HG03196 (cell line): ENCODE results near the gene TRANK1.

ENCODE experiments used
- ATAC-seq: cut with Tn5 transposase; IDR thresholded peaks from one replicate; pipeline ENCODE4 v1.9.1; 2021; ENCODE audit not compliant: unreplicated experiment

The TRANK1 gene

DNA sequence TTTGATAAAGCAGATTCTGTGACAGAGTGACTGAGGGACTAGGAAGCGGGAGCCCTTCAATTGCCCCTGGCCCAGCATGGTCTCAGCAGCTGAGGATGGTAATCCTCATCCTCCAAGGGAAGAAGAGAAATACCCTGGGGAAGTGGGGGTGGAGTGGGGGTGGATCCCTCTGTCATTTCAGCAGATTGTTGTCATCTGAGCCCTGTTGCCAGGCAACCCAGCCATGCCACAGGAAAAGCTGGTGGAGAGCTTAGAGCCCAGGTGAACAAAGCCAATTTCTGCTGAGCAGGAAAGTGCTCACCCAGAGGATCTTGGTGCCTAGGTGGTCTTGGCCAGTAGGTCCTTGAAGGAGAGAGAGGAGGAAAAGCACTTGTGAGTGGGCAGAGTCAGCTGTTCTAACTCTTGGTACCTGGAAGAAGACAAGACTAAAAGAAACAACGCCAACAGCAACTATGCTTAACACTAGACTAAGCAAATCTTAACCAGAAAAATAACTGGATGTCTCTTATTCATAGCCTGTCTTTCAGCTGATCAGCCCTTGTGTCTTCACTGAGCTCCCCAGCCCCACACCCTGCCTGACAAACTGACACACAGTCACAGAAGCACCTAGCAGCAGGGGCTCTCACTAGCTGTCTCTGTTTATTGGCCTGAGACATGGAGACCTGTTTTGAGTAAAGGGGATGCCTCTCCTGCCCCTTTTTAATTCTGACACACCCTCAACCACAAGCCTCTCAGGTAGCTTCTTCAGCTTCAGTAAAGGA is 140.4 kb downstream of the TRANK1 start:
- no peak for ATAC-seq

DNA sequence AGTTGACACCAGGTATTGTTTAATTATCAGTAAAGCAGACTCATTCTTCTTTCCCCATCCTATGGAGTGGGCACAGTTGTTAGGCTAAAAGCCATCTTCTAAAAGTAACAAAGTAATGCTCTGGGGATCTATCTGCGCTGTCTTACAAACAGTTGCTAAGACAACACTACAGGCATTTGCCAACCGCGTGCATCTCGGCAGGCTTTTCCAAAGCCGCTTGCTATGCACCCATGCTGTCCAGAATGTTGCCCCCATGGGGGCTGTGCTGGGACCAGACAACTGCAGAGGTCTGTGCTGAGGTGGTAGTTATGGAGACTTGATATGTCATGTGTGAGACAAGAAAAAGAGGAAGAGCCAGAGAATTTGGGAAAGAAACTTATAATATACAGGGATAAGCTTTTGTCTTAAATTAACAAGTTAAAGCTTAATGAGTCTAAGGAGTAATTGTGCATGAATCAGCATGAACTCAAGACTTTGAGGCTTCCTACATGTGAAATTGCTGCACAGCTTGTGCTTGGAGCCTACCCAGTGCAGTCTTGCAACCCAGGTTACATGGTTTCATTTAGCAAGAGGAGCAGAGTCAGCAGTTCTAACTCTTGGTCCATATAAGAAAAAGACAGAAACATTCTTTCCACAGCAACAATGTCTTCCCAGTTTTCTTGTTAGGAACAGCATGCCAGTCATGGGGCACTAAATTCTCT is 141.6 kb downstream of the TRANK1 start:
- ATAC-seq: no peak

DNA sequence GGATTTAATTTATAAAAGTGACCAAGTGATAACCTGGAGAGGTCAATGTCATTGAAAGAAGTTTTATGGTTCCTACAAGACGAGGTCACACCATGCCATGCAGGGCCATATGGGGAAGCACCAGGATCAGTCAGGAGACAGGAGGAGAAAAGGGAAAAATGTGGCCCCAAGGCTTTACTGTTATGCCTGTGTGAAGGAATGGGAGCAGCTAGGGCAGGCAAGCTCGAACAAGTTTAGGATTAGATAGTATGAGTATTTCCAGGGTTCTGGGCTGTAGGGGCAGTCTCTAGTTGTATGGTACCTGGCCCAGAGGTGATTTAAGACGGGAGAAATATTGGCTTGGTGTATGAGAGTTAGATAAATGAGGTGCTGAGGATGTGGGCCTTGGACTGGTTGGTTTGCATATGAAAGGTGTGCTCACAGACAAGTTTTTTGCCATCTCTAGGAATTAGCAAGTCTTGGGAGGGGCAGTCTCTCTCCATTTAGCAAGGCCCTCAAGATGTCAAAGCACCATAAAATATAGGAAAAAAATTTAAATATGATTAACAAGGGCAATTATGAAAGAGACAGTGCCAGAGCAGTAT is 144.2 kb downstream of the TRANK1 start:
- no peak for ATAC-seq

DNA sequence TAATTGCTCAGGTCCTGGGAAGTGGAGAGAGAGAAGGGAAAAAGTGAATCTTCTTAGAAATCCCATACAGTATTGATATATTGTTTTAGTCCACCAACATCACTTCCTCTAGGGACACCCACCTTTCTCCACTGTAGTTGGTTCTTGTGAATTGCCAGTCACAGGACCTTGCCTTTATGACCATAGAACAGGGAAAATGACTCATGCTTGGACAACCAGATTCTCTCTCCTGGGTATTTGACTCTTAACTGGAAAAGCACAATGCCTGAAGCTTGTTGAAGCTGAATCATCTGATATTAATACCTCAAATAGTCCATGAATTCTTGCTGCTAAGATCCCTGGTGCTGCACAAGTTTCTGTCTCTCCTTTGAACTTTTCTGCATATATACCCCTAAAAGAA is 148.0 kb downstream of the TRANK1 start:
- no peak for ATAC-seq

DNA sequence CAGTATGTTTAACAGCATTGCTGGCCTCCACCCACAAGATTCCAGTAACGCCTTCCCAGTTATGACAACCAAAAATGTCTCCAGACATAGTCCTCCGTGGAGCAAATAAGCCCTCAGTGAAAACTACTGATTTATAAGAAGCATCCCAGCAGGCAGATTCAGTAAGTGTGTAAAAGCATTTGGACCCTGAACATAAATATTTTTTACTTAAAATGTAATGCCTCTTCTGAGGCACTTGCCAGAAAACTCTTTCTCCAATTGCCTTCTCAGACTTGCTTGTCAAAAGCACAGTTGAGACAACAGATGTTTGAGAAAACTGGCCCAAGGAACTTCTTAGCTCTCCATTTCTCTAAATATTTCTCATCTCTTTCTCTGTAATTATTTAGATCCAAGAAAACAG is 148.7 kb downstream of the TRANK1 start:
- ATAC-seq: no peak

DNA sequence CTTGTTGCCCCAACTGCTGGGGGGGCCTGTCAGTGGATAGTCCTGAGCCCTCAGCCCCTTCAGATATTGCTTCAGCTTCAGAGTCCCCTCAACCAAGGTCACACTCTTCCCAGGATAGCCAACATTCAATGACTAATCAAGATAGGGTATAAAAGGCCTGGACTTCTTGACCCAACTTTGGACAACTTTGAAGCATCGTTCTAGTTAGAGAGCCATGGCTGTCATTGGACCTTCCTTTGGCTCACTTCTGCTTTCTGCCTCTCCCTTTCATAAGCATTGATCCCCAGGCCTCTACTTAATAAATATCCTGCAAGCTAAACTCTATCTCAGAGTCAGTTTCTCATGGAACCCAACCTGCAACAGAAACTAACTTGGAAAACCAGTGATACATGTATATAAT is 149.2 kb downstream of the TRANK1 start:
- ATAC-seq: no peak

DNA sequence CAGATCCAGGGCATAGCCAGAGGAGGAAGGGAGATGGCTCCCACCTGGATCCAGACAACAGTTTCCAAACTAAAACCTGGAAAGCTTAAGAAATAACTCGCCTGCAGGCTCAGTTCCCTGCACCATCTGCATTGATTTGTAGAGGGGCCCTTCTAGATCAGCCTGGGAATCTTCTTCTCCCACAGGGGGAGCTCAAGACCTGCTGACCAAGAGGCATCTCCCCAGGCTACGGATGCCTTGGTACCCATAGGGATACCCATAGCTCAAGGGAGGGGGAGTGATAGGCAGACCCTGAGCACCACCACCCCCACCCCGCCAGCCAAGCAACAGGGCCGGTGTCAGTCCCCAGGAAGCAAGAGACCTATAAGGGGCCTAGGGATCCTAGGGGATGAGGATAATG is 152.5 kb downstream of the TRANK1 start:
- no peak for ATAC-seq

DNA sequence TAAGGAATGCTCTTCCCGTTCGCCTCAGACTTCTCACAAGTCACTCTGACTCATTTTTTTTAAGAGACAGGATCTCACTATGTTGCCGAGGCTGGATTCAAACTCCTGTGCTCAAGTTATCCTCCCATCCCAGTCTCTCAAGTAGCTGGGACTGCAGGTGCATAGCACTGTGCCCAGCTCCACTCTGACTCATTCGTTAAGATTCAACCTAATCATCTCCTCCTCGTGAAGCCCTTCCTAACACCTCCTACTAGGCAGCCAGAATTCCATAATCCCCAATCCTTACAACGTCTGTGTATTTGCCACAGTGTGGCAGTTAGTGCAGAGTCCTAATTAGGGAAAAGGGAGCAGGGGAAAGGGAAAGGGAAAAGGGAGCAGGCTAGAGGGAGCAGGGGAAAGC is 154.1 kb downstream of the TRANK1 start:
- no peak for ATAC-seq

DNA sequence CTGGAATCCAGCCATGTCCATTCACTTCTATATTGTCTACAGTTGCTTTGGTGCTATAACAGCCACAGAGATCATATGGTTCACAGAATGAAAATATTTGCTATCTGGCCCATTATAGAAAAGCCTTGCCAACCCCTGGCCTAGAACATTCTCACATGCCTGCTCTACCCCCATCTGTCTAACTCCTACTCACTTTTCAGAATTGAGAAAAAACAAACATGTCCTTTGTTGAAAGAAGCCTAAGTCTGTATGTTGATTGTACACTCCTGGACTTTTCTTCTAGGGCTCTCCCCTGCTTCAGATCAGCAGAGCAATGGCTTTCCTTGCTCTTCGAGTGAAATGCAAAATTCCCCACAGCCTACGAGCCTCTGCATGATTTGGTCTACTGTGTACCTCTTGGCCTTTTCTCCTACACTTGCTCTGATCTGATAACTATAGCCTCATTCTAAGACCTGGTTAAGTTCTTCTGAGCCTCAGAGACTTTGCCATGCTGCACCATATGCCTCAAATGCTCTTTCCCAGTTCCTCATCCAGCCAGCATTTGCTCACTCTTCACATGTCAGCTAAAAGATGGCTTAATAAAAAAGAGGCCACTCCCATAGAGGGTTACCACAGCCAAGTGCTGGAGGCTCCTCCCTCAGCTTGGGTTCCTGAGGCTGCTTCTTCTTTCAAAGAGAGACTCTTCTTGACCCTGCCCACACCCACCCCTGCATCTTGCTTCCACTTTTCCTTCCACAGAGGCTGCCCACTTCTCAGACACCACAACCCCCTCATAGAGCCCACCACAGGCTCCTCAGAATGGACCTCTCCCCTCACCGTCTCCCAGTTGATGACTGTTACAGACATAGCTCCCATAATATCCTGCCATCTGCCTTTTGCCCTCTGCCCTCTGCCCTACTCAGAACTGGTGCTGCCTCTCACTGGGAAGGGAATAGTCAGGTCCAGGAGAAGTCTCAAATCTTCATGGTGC is 157.6 kb downstream of the TRANK1 start:
- ATAC-seq: no peak

DNA sequence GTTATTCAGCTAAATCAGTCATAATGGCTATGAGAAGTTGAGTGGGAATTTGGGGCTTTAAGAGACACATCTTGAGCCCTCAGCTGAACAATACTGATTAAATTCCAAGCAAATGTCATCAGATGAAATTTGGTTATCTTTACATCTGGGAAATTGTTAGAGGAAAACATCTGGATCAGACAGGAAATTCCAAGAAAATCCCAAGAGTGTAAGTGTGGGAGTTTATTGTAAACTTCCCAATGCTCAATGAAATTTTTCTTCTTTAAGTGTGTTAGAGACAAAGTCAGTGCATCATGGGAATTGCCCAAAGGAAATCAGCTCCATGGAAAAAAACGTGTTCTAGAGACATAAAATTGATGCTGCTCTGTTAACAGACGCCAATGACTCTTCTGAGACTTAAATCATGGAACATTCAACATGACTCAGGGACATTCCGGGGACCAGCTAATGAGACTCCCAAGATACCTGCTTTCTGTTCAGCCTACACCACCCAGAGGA is 160.7 kb downstream of the TRANK1 start:
- ATAC-seq: no peak

DNA sequence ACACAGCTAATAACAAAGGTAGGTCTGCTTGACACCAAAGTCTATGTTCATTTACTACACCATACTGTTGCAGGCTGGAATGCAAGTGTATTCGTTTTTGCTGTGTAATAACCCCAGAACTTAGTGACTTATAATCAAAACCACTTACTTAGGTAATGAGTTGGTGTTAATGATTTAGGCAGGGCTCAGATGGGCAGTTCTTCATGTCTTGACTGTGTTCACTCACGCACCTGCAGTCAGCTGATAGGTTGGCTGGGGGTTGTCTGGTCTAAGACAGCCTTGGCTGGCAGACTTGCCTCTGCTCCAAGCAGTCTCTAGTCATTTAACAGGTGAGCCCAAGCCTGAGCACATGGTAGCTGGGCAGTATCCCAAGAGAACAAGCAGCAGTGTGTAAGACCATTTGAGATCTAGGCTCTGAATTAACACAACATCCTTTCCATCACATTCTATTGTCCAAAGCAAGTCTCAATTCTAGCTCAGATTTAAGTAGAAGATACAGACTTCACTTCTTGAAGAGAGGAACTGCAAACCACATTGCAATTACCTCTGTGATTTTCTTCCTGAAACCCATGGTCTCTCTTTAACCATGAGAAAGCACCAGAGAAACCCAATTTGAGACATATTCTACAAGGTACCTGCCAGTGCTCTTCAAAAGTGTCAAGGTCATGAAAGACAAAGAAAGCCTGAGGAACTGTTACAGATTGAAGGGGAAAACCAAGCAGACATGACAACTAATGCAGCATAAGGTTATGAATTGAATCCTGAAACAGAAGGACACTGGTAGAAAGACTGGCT is 167.2 kb downstream of the TRANK1 start:
- peak; percentile 56 for ATAC-seq
